Measurements from ENCODE around the gene TMEM30B.

DNA sequence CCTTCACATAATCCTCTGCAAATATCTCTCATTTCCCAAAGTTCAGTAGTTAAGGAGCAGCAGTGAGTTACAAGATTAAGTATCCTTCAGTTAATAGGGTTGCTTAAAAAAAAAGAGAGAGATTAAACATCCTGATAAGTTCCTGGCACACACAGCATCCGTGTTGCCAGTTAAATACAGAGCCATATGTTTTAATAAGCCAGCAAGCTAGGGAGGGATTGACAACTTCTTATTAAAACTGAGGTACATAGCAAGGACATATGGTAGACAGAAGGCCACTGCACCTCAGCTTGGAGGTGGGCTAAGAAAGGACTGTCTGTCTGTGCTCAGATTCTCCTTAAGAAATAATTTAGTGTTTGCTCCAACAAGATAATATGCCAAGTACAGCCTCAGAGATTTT lies 9.6 kb upstream of the TMEM30B start:
- TF ChIP-seq, protein P1, sequence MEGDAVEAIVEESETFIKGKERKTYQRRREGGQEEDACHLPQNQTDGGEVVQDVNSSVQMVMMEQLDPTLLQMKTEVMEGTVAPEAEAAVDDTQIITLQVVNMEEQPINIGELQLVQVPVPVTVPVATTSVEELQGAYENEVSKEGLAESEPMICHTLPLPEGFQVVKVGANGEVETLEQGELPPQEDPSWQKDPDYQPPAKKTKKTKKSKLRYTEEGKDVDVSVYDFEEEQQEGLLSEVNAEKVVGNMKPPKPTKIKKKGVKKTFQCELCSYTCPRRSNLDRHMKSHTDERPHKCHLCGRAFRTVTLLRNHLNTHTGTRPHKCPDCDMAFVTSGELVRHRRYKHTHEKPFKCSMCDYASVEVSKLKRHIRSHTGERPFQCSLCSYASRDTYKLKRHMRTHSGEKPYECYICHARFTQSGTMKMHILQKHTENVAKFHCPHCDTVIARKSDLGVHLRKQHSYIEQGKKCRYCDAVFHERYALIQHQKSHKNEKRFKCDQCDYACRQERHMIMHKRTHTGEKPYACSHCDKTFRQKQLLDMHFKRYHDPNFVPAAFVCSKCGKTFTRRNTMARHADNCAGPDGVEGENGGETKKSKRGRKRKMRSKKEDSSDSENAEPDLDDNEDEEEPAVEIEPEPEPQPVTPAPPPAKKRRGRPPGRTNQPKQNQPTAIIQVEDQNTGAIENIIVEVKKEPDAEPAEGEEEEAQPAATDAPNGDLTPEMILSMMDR (conservative IDR thresholded peaks at IDR 0.05 in 1 of 2, IDR thresholded peaks at IDR 0.05 in 1 of 2; ENCODE audit: extremely low read depth in 1 of 2, insufficient read depth in 1 of 2, low read depth in 1 of 2, low read length in 2 of 2): no peak
- no peak for TF ChIP-seq EZH2 (IDR thresholded peaks at IDR 0.05; ENCODE audit: borderline replicate concordance, low read length)

Measured in mammary epithelial cell (primary cell).